PC-9 (cell line): ENCODE results near the gene MOV10.

Experiments used
- EZH2 ChIP-seq: fragments of 200-600 bp; sonication (generic); IDR thresholded peaks from 2 replicates; pipeline ENCODE4 v1.8.0; 2017; ENCODE audit warnings: antibody characterized with exemption, low read depth
- TF ChIP-seq, protein P1 (sequence below): fragments of 200-600 bp; sonication (generic); conservative IDR thresholded peaks from 2 replicates; pipeline ENCODE4 v1.6.1; 2017; ENCODE audit warnings: mixed run types, antibody characterized with exemption, mild to moderate bottlenecking, moderate library complexity

- TF ChIP-seq, protein P1, sequence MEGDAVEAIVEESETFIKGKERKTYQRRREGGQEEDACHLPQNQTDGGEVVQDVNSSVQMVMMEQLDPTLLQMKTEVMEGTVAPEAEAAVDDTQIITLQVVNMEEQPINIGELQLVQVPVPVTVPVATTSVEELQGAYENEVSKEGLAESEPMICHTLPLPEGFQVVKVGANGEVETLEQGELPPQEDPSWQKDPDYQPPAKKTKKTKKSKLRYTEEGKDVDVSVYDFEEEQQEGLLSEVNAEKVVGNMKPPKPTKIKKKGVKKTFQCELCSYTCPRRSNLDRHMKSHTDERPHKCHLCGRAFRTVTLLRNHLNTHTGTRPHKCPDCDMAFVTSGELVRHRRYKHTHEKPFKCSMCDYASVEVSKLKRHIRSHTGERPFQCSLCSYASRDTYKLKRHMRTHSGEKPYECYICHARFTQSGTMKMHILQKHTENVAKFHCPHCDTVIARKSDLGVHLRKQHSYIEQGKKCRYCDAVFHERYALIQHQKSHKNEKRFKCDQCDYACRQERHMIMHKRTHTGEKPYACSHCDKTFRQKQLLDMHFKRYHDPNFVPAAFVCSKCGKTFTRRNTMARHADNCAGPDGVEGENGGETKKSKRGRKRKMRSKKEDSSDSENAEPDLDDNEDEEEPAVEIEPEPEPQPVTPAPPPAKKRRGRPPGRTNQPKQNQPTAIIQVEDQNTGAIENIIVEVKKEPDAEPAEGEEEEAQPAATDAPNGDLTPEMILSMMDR, result no peak
- no peak for TF ChIP-seq EZH2
Observed at GRCh38 chr1:112687361-112687760, 12.9 kb downstream of the MOV10 start.
